D341Med (cell line): ENCODE measurements around the gene GMPPB.
A peak's percentile ranks its signal among the peaks of the same experiment; 100 is the strongest.
"Not testable (repeated sequence)": the region's sequence is repeated elsewhere in the genome, so short reads cannot be mapped to it uniquely, and the experiment has no call there.

Experiments
- DNase-seq: peaks from one replicate; pipeline ENCODE4 v3.0.0; 2012; ENCODE audit warnings: low spot score

Gene GMPPB

GRCh38 chr3:49713336-49714105, 10.2 kb downstream of the GMPPB start:
- no peak for DNase-seq

DNA sequence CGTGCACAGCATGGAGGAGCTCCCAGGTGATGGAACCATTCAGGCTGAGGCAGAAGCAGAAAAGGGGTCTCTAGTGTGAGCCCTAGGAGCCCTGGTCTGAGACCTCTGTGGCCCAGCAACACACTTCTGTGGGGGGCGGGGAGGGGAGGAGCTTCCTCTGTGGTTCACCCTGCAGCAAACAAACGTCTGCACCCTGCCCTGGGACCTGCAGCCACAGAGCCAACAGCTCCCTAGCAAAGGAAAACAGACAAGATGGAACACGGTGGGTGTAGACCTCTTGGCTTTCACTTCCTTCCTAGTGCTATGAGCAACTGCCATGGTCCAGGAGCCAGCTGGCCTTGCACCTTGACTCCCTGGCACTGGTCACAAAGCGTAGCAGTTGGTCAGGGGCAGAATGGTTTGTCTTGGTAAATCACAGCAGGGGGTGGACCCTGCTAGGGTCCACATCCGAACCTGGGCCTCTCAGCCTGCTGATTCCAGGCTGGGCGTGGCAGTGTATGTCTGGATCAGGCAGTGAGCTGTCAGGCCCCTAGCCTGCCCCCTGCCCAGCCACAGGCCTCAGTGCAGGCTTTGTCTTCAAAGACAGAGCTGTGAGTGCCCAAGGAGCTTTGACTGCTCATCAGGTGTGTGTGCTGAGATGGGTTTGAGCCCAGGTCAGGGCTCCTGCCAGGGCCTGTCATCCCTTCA, 11.0 kb downstream of the GMPPB start:
- DNase-seq: no peak

- DNase-seq: no peak
Observed at GRCh38 chr3:49712166-49712565, 11.6 kb downstream of the GMPPB start.

DNA sequence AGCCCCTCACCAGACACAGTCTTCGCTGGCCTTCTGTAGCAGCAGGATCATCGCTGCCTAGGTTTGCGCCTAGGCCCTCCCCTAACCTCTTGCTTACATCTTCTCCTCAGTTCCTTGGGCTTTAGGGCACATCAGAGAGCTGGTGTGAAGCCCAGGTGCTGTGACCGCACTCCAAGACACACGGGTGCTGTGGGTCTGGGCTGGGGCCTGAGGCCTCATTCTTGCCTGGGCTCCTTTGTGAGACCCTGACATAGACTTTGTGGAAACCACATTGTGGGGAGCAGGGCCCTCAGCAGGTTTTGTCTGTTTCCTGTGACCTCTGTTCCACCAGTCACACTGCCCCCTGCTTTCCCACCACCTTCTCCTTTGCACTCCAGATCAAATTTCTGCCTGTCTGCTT, 12.3 kb downstream of the GMPPB start:
- no peak for DNase-seq

DNA sequence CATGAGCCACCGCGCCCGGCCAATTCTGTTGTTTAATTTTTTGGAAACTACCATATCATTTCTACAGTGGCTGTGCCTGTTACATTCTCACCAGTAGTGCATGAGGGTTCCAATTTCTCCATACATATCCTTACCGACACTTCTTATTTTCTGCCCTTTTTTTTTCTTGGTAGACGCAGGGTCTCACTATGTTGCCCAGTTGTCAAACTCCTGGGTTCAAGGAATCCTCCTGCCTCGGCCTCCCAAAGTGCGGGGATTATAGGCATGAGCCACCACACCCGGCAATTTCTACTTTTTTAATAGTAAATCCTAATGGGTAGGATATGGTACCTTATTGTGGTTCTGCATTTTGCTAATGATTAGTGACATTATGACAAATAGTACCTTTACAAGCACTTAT, 13.9 kb downstream of the GMPPB start:
- no peak for DNase-seq

DNA sequence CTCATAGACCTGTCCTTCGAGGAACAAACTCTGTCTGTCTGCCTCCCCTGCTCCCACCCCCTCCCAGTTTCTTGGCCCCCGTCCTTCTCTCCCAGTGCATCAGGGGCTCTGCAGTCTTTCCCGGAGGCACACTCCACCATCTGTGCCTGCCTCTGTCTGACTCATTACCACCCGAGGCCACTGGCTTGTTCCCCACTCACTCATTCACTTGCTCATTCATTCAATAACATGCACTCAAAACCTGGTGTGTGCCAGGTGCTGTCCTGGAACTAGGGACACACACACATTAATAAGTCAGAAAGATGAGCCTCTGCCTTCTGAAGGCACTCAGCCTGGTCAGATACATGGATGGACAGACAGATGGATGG, 16.7 kb downstream of the GMPPB start:
- DNase-seq: no peak

DNA sequence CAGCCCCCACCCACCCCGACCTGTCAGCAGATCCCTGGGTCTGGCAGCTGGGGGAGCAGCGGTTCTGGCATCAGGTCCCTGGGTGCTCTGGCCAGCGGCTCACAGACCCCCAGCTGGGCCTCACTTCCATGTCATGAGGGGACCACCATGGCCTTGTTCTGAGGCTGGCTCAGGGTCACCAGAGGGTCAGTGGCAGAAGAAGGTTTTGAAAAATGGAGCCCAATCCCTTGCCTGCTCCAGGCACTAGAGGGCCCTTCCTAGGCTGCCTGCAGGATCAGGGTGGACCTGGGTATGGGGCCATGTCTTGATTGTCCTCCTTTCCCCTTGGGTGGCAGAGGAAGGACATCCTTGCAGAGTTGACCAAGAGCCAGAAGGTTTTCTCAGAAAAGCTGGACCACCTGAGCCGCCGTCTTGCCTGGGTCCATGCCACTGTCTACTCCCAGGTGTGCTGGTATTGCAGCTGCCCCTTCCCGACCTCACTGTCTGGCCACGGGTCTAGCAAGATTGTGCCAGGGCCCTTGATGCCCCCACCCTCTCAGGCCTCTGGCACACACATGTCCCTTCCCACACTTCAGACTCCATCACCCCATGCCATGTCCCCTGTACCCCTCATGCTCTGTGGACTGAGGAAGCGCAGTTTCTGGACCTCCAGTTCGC, 17.2 kb downstream of the GMPPB start:
- DNase-seq: no peak

- DNase-seq: no peak
Observed at GRCh38 chr3:49705390-49705960, 18.3 kb downstream of the GMPPB start.

DNA sequence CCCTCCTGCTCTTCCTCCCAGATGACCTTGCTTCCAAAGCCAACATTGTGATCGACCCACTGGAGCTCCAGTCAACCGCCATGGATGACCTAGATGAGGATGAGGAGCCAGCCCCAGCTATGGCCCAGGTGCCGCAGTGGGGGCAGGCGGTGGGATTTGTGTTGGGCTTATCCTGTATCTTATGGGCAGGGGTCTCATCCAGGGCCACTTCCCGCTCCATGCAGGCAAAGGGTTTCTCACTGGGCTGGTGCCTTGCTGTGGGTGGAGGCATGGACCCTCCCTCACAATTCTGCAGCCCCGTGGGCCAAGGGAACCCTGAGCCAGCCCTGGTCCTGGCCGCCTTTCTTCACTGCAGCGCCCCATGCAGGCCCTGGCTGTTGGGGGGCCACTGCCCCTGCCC, 19.1 kb downstream of the GMPPB start:
- no peak for DNase-seq

GRCh38 chr3:49703956-49704355, 19.8 kb downstream of the GMPPB start:
- no peak for DNase-seq

DNA sequence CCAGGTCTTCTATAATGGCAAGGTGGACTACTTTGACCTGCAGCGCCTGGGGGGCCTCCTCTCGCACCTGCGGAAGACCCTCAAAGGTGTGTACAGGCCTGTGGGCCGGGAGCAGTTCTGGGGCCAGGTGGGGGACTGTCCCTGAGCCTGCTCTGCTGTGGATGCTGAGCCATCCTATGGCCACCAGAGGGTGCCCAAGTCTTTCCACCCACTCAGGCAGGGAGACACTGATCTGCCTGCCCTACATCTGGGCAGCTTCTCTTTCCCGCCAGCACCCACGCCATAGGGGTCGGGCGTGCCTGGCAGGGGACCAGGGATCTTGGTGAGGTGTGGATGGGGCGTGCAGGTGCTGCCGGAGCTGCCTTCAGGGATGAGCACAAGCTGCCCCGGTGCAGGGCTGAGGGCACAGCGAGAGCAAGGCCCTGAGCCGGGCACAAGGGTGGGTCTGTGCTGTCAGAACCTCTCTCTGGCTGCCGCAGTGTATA, 20.3 kb downstream of the GMPPB start:
- peak; percentile 93 for DNase-seq

- DNase-seq: no peak
Observed at GRCh38 chr3:49702672-49703071, 21.1 kb downstream of the GMPPB start.

DNA sequence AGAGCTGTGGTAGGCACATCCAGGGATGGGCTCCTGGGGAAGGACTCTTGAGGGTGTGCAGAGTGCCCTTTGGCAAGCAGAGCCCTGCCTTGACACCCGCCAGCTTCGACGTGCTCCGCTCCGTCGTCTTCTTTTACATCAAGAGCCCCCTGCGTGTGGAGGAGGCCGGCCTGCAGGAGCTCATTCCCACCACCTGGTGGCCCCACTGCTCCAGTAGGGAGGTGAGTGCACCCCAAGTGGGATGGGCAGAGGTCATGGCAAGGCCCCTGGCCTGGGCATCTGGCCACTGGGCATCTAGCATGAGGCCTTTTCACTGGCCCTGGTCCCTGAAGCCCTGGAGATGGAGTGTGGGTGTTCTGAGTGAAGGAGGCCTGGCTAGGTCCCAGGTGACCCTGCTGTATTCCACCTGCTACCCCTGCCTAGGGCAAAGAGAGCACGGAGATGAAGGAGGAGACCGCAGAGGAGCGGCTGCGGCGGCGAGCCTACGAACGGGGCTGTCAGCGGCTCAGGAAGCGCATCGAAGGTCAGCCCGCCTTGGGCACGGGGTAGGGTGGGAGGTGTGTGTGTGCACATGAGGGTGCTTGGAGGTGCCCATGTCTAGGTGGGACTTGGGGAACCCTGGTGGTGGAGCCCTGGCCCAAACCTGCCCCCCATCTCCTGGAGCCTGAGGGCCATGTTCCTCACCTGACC, 22.2 kb downstream of the GMPPB start:
- peak; percentile 71 for DNase-seq

DNA sequence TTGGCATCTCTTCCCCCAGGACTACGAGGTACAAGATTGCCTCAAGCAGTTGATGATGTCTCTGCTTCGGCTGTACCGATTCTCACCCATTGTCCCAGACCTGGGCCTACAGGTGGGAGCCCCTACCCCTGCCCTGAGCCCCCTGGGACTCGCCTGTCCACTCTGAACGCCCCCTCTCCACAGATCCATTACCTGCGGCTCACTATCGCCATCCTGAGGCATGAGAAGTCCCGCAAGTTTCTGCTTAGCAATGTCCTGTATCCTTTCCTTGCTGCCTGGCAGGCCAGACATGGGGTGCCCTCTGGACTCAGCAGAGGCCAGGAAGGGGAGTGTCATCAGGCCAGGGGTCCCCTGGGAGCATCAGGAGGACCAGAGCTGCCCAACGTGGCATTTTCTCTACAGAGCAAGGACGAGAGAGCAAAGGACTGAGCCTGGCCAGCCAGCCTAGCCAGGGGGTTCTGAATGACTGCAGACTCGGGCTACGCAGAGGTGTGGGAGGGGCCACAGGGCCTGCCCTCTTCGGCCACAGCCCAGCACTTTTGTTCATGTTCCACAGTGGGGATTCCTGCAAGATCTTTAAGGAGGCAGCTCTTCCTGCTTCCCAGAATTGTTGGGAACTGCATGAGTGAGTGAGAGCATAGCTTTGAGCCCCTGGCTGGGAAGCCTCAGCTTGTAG, 23.2 kb downstream of the GMPPB start:
- DNase-seq: no peak

- no peak for DNase-seq
Observed at GRCh38 chr3:49700014-49700413, 23.7 kb downstream of the GMPPB start.

- DNase-seq: no peak
Observed at GRCh38 chr3:49699281-49699979, 24.3 kb downstream of the GMPPB start.

- not testable (repeated sequence) for DNase-seq
Observed at GRCh38 chr3:49695350-49696015, 28.3 kb downstream of the GMPPB start.

- not testable (repeated sequence) for DNase-seq
Observed at GRCh38 chr3:49694409-49695070, 29.2 kb downstream of the GMPPB start.

- not testable (repeated sequence) for DNase-seq
Observed at GRCh38 chr3:49691481-49691880, 32.3 kb downstream of the GMPPB start.

DNA sequence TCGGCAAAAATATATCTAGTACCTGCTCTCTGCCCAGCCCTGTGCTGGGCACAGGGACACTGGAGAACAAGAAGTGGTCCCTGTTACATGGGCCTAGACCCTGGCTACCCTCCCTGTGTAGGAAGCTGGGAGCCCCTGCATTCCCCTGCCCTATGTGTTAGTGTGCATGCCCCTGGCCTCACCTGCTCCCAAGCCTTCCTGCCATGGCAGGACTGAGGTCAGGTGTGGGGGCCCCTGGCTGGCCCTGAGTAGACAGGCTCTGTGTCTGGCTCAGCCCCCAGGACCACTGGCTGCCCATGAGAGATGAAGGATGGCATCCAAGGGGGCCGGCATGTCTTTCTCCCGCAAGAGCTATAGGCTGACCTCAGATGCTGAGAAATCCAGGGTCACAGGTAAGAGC, 32.9 kb downstream of the GMPPB start:
- DNase-seq: not testable (repeated sequence)
